GM23338 (cell line): Measurements from ENCODE around the gene FGFBP1. TPM values are rescaled to one million over a fixed set of nuclear protein-coding genes. Genes with fewer than 3 reads are reported as not detected.
A peak's percentile ranks its signal among the peaks of the same experiment; 100 is the strongest.

ENCODE experiments used
- ATAC-seq: fragments of 200-7000 bp; cut with Tn5 transposase; 3 replicates; pipeline ENCODE4 v1.9.1; 2020
- DNase-seq: peaks from one replicate; pipeline ENCODE4 v3.0.0-alpha.2; 2015; ENCODE audit warnings: low spot score
- H2AFZ ChIP-seq: fragments of 200-600 bp; sonication (generic); 2 replicates; pipeline ENCODE4 v1.8.0; 2016; ENCODE audit warnings: antibody characterized with exemption, mild to moderate bottlenecking, moderate library complexity
- H3F3A ChIP-seq: fragments of 200-600 bp; sonication (generic); replicated peaks from 2 replicates; pipeline ENCODE4 v1.8.0; 2017; ENCODE audit warnings: antibody characterized with exemption, mixed run types, low read depth
- H3K27ac ChIP-seq: fragments of 200-600 bp; sonication (generic); 2 replicates; pipeline ENCODE4 v1.6.1; 2016; ENCODE audit warnings: low read depth
- H3K27me3 ChIP-seq: fragments of 200-600 bp; sonication (generic); 2 replicates; pipeline ENCODE4 v1.8.0; 2016; ENCODE audit warnings: mild to moderate bottlenecking, mixed run types, moderate library complexity; ENCODE audit not compliant: insufficient read depth
- H3K36me3 ChIP-seq: fragments of 200-600 bp; sonication (generic); 2 replicates; pipeline ENCODE4 v1.8.0; 2016; ENCODE audit warnings: mild to moderate bottlenecking; ENCODE audit not compliant: insufficient read depth
- H3K4me1 ChIP-seq: fragments of 200-600 bp; sonication (generic); 2 replicates; pipeline ENCODE4 v1.8.0; 2016; ENCODE audit warnings: mild to moderate bottlenecking, moderate library complexity; ENCODE audit not compliant: insufficient read depth
- H3K4me2 ChIP-seq: fragments of 200-600 bp; sonication (generic); 2 replicates; pipeline ENCODE4 v1.7.1; 2017; ENCODE audit warnings: mixed run types
- H3K4me3 ChIP-seq: fragments of 200-600 bp; sonication (generic); 2 replicates; pipeline ENCODE4 v1.6.1; 2016; ENCODE audit warnings: mixed run types
- H3K79me2 ChIP-seq: fragments of 200-600 bp; sonication (generic); replicated peaks from 2 replicates; pipeline ENCODE4 v1.8.0; 2017; ENCODE audit warnings: mild to moderate bottlenecking; ENCODE audit not compliant: insufficient read depth
- H3K9me2 ChIP-seq: fragments of 200-600 bp; sonication (generic); 2 replicates; pipeline ENCODE4 v1.8.0; 2017; ENCODE audit not compliant: insufficient read depth
- H4K20me1 ChIP-seq: fragments of 200-600 bp; sonication (generic); replicated peaks from 2 replicates; pipeline ENCODE4 v1.8.0; 2017; ENCODE audit warnings: mild to moderate bottlenecking; ENCODE audit not compliant: insufficient read depth
- H3K27ac Mint-ChIP-seq: 2 replicates; pipeline ENCODE4 v1.8.0; 2020; ENCODE audit warnings: inconsistent platforms, mild to moderate bottlenecking, moderate library complexity, mixed read lengths
- H3K27me3 Mint-ChIP-seq: 3 replicates; pipeline ENCODE4 v1.8.0; 2022; ENCODE audit warnings: low read depth, mild to moderate bottlenecking, moderate library complexity, mixed read lengths, inconsistent platforms; ENCODE audit not compliant: insufficient read depth, poor library complexity
- H3K36me3 Mint-ChIP-seq: 3 replicates; pipeline ENCODE4 v1.8.0; 2021; ENCODE audit warnings: low read depth, mild to moderate bottlenecking, inconsistent platforms, moderate library complexity, mixed read lengths
- H3K4me1 Mint-ChIP-seq: 3 replicates; pipeline ENCODE4 v1.8.0; 2020; ENCODE audit warnings: mild to moderate bottlenecking, inconsistent platforms, mixed read lengths
- H3K4me3 Mint-ChIP-seq: 3 replicates; pipeline ENCODE4 v1.8.0; 2021; ENCODE audit warnings: moderate library complexity, mild to moderate bottlenecking, inconsistent platforms, mixed read lengths
- H3K9me3 Mint-ChIP-seq: 3 replicates; pipeline ENCODE4 v1.8.0; 2020; ENCODE audit warnings: moderate library complexity, mild to moderate bottlenecking, inconsistent platforms, mixed read lengths
- CREB1 ChIP-seq: fragments of 250-450 bp; sonication (Bioruptor Pico); IDR thresholded peaks from 2 replicates; pipeline ENCODE4 v1.5.0; 2020; ENCODE audit warnings: low read depth, mild to moderate bottlenecking, moderate library complexity
- NANOG ChIP-seq: IDR thresholded peaks from 2 replicates; pipeline ENCODE4 v1.6.1; 2016; ENCODE audit warnings: antibody characterized with exemption, borderline replicate concordance
- POLR2AphosphoS5 ChIP-seq: IDR thresholded peaks from 2 replicates; pipeline ENCODE4 v1.6.1; 2016; ENCODE audit warnings: antibody characterized with exemption, low read depth
- STAT1 ChIP-seq: IDR thresholded peaks from one replicate; pipeline ENCODE4 v1.6.1; 2016; ENCODE audit warnings: antibody characterized with exemption; ENCODE audit not compliant: unreplicated experiment
- ZNF114 ChIP-seq: fragments of 250-450 bp; sonication (Bioruptor Pico); IDR thresholded peaks from 2 replicates; pipeline ENCODE4 v1.5.0; 2020; ENCODE audit warnings: mild to moderate bottlenecking, moderate library complexity
- polyA plus RNA-seq: library from polyadenylated mRNA; unstranded; fragments of >200 nt; fragmentation: Nextera tagmentation; extraction: Ambion mirVana; gene quantifications from 2 replicates; pipeline ENCODE4 v1.2.1, GENCODE V29; 2016
- total RNA-seq: library from RNA; depleted of rRNA; stranded (reverse); fragments of >200 nt; shearing (Covaris generic); gene quantifications from 2 replicates; pipeline ENCODE4 v1.2.3, GENCODE V29; 2014
- TF ChIP-seq, protein P1 (sequence below): fragments of 250-450 bp; sonication (Bioruptor Pico); IDR thresholded peaks from 2 replicates; pipeline ENCODE4 v1.5.0; 2020; ENCODE audit warnings: mild to moderate bottlenecking, moderate library complexity
- TF ChIP-seq, protein P2 (sequence below): IDR thresholded peaks from 2 replicates; pipeline ENCODE4 v1.6.1; 2016; ENCODE audit warnings: antibody characterized with exemption

Gene FGFBP1
- total and polyA plus RNA-seq, 2 experiments from 2014 or later = 0.15 TPM; not detected in 1

- TF ChIP-seq, protein P1, sequence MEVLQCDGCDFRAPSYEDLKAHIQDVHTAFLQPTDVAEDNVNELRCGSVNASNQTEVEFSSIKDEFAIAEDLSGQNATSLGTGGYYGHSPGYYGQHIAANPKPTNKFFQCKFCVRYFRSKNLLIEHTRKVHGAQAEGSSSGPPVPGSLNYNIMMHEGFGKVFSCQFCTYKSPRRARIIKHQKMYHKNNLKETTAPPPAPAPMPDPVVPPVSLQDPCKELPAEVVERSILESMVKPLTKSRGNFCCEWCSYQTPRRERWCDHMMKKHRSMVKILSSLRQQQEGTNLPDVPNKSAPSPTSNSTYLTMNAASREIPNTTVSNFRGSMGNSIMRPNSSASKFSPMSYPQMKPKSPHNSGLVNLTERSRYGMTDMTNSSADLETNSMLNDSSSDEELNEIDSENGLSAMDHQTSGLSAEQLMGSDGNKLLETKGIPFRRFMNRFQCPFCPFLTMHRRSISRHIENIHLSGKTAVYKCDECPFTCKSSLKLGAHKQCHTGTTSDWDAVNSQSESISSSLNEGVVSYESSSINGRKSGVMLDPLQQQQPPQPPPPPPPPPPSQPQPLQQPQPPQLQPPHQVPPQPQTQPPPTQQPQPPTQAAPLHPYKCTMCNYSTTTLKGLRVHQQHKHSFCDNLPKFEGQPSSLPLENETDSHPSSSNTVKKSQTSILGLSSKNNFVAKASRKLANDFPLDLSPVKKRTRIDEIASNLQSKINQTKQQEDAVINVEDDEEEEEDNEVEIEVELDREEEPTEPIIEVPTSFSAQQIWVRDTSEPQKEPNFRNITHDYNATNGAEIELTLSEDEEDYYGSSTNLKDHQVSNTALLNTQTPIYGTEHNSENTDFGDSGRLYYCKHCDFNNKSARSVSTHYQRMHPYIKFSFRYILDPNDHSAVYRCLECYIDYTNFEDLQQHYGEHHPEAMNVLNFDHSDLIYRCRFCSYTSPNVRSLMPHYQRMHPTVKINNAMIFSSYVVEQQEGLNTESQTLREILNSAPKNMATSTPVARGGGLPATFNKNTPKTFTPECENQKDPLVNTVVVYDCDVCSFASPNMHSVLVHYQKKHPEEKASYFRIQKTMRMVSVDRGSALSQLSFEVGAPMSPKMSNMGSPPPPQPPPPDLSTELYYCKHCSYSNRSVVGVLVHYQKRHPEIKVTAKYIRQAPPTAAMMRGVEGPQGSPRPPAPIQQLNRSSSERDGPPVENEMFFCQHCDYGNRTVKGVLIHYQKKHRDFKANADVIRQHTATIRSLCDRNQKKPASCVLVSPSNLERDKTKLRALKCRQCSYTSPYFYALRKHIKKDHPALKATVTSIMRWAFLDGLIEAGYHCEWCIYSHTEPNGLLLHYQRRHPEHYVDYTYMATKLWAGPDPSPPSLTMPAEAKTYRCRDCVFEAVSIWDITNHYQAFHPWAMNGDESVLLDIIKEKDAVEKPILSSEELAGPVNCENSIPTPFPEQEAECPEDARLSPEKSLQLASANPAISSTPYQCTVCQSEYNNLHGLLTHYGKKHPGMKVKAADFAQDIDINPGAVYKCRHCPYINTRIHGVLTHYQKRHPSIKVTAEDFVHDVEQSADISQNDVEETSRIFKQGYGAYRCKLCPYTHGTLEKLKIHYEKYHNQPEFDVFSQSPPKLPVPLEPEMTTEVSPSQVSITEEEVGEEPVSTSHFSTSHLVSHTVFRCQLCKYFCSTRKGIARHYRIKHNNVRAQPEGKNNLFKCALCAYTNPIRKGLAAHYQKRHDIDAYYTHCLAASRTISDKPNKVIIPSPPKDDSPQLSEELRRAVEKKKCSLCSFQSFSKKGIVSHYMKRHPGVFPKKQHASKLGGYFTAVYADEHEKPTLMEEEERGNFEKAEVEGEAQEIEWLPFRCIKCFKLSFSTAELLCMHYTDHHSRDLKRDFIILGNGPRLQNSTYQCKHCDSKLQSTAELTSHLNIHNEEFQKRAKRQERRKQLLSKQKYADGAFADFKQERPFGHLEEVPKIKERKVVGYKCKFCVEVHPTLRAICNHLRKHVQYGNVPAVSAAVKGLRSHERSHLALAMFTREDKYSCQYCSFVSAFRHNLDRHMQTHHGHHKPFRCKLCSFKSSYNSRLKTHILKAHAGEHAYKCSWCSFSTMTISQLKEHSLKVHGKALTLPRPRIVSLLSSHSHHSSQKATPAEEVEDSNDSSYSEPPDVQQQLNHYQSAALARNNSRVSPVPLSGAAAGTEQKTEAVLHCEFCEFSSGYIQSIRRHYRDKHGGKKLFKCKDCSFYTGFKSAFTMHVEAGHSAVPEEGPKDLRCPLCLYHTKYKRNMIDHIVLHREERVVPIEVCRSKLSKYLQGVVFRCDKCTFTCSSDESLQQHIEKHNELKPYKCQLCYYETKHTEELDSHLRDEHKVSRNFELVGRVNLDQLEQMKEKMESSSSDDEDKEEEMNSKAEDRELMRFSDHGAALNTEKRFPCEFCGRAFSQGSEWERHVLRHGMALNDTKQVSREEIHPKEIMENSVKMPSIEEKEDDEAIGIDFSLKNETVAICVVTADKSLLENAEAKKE (CRISPR knock-in tag) = no peak
Measured at GRCh38 chr4:15963001-15963451, 24.5 kb upstream of the FGFBP1 start, which contains the start of gene FGFBP2 (continued).

GRCh38 chr4:15961781-15962510 is 23.4 kb upstream of the FGFBP1 start:
- Histone ChIP-seq H3K9me2 (no peaks in the 10 kb centered on the region), H3K27ac (no peak overlapping the region), H3K4me1 (no peaks in the 10 kb centered on the region; the same call in 1 of the 2 replicates), H3K79me2 (no peaks in the 10 kb centered on the region), H3K4me2 (no peak overlapping the region), H2AFZ (0 out of 2 replicates have a peak overlapping the region, but pooled peaks have one; percentile 95), H3K4me3 (no peak overlapping the region), H4K20me1 (no peaks in the 10 kb centered on the region), H3F3A (0 out of 2 replicates have a peak, but pooled peaks cover 3% of the 10 kb centered on the region), H3K27me3 (no peaks in the 10 kb centered on the region), H3K36me3 (no peaks in the 10 kb centered on the region; the same call in 1 of the 2 replicates)
- ATAC-seq (no peak), DNase-seq (no peak)
- Mint-ChIP-seq H3K4me1 (peaks cover 15% of the 10 kb centered on the region), H3K27me3 (no peaks in the 10 kb centered on the region), H3K27ac (no peak overlapping the region), H3K9me3 (peaks cover 14% of the 10 kb centered on the region), H3K36me3 (peaks cover 8% of the 10 kb centered on the region), H3K4me3 (no peak overlapping the region)
- TF ChIP-seq POLR2AphosphoS5 (no peak), NANOG (no peak), CREB1 (CRISPR knock-in tag) (no peak), ZNF114 (CRISPR knock-in tag) (no peak), STAT1 (no peak)
- TF ChIP-seq, protein P2, sequence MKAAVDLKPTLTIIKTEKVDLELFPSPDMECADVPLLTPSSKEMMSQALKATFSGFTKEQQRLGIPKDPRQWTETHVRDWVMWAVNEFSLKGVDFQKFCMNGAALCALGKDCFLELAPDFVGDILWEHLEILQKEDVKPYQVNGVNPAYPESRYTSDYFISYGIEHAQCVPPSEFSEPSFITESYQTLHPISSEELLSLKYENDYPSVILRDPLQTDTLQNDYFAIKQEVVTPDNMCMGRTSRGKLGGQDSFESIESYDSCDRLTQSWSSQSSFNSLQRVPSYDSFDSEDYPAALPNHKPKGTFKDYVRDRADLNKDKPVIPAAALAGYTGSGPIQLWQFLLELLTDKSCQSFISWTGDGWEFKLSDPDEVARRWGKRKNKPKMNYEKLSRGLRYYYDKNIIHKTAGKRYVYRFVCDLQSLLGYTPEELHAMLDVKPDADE = no peak
- TF ChIP-seq, protein P1 (CRISPR knock-in tag) = no peak
